HepG2 (cell line): ENCODE measurements around the gene TFB1M.

Experiments
- MXD1 ChIP-seq: sonication (generic); formaldehyde crosslinking; IDR thresholded peaks from 2 replicates; pipeline ENCODE4 v1.4.0; 2020; ENCODE audit warnings: mild to moderate bottlenecking, missing genetic modification reagents
- ZNF207 ChIP-seq: fragments of 450-650 bp; IDR thresholded peaks from 2 replicates; pipeline ENCODE4 v1.6.1; 2016; ENCODE audit warnings: antibody characterized with exemption, borderline replicate concordance
- ZSCAN22 ChIP-seq: sonication (generic); formaldehyde crosslinking; IDR thresholded peaks from 2 replicates; pipeline ENCODE4 v1.4.0; 2020; ENCODE audit warnings: mild to moderate bottlenecking, missing genetic modification reagents

- TF ChIP-seq ZNF207 (no peak), ZSCAN22 (CRISPR knock-in tag) (no peak), MXD1 (CRISPR knock-in tag) (no peak)
These were observed 39.9 kb upstream of the TFB1M start for GRCh38 chr6:155354167-155354566.
